CD4-positive, alpha-beta T cell treated with Interleukin-1 beta for 1 hour (primary cell): ENCODE measurements around the gene DAAM1.

Experiments
- DNase-seq, 2 donors: peaks; one replicate each; pipeline ENCODE4 v3.0.0-alpha.2; 2020 to 2022

Gene DAAM1

DNA sequence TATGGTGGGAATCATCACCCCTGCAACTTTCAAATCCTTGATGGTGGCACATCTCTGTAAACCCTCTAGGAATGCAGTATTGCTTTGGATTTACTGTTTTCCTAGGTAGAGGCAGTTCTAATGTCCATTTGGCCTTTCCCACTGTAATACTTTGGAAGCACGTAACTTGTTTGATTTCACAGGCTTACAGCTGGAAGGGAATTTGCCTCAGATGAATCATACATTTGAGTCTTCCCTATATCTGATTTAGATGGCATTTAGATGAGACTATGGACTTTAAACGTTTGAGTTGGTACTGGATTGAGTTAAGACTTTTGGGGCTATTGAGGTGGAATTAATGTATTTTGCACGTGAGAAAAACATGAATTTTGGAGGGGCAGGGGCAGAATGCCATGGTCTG, 35.9 kb downstream of the DAAM1 start:
- no peak for DNase-seq

DNA sequence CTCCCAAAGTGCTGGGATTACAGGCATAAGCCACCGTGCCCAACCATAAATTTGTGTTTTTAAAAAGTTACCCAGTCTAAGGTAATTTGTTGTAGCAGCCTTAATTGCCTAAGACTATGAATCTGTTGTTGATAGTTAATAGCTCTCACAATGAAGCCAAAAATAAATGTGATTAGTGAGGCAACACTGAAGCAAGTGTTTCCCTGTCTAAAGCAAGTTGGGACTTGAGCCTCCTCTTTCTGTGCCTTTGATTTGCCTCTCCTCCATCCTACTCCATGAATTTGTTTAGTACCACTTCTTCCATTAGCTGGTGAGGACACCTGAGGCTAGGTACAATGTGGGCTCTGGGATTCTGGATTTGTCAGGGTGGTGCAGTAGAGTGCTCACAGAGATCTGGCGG, 36.8 kb downstream of the DAAM1 start:
- no peak for DNase-seq

DNA sequence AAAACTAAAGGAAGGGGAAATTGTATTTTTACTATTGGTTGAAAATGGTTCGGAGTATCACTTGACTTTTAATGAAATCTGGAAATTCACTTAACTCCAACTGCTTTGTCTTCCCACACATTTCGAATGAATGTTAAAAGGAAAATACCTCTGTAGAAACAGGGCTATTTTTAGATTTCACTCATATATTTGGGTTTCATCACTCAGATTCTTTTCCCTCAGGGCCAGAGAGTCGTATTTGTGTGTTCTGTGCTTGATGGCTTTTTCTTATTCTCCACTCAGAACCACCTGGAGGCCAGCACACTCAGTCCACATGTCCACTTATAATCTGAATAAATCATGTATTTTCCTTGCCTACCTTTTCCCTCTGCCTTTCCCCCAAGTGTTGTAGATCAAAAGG, 40.0 kb downstream of the DAAM1 start:
- no peak for DNase-seq

DNA sequence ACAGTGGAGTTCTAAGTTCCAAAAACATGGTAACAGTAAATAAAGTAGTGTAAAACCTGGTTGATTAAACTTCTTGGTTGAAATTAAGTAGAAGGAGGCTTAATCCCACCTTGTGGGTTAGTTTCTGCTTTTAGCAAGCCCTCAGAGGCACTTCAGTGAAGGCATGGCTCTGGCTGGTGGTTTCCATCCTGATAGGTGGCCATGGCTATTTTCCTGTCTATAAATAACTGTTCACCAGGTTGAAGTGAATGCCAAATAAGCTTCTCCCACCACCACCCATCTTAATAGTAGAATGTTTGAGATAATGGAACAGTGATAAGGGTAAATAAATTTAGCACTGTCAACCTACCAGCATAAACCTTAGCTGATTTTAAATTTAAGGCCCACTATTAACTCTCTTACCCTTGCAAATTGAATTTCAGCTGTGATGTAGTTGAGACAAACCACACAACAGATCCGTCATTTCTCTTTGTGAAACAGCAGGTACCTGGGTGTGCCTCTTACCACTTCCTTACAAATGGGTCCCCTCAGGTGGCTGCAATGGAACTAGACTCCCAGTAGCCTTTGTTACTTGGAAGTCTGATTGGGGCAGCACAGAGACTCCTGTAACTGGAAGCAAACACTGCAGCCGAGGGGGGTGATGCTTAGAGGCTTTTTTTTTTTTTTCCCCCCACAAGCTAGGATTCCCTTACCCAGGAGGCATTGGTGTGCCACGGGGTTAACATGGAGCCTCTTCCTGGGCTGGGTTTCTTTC, 41.4 kb downstream of the DAAM1 start:
- peak in 1 of 2 donors; percentile 12 for DNase-seq

DNA sequence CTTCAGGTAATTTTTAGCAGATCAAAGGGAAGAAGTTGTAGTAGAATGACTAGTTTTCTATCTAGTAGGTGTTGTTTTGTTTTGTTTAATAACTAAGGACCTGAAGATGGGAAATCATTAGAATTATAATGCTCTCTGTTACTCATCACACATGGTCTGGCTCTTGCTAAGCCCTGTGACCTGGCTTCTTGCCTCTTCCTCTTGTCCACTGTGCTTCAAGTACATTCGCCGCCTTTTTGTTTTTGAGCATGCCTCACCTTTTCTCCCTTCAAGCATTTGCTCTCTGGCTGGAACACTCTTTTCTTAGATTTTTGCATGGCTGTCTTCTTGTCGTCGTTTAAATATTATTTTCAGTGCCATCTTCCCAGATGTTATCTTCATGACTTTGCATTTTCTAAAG, 47.7 kb downstream of the DAAM1 start:
- DNase-seq: no peak

DNA sequence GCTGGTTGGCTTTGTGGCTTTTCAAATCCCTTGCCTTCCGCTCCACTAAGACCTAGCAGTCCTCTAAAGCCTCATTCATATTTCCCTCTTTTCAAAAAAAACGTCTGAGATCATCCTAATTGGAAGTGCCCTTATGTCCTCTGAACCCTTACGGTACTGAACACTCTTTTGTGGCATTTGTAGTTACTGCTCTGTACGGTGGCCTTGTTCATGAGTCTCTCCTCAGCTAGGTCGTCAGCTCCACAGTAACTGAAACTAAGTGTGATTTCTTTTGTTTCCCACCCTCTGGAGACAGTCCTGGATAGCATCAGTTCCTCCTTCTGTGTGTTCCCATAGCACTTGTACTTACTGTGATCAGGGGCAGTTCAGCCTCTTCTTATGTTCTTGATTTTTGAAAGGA, 49.7 kb downstream of the DAAM1 start:
- DNase-seq: no peak

DNA sequence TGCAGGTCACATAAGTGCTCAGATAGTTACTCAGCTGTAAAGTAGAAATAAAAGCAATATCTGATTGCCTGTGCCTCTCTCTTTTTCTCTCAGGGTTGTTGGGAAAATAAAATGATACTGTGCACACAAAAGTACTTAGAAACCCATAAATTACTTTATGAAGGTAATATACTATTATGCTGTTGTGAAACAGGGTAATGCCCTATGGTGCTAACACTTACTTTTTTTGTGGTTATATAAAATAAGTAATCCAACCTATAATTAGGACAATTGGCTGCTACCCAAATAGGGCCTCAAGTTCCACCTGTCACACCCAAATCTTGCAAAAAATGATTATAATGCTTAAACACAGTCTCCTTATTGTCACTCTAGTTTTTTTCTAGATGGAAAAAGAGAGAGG, 50.6 kb downstream of the DAAM1 start:
- DNase-seq: no peak

DNA sequence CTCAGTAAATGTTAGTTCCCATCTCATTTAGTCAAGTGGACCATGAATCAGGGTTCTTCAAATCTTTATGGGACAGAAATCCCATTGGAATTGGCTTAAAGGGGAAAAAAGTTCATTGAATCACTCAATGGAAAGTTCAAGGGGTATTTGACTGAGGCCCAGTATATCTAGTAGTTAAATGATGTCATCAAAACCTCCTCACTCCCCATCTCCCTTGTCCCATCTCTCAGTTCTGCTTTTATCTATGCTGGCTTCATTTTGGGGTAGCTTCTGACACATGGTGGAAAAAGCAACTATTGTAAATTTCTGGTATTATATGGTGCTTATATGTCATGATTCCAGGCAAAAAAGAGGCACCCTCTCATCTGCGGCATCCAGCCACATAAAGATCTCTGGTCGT, 51.9 kb downstream of the DAAM1 start:
- DNase-seq: no peak

DNA sequence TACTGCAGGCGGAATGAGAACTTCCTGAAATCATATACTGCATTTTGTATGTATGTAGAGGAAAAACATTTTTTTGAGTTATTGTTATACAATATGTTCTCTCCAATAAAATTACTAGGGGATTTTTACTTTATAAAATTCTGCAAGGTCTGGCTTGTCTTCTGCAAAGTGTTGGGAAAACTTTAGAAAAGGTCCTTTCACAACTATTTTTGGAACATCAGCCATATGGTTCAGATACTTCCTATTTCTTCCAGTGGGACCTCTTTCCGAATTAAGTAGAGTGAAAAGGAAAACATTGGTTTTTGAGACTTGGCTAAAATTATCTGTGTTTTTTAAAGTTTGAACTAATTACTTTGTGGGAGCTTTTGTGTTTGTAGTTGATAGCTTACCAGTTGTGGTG, 52.7 kb downstream of the DAAM1 start:
- no peak for DNase-seq

DNA sequence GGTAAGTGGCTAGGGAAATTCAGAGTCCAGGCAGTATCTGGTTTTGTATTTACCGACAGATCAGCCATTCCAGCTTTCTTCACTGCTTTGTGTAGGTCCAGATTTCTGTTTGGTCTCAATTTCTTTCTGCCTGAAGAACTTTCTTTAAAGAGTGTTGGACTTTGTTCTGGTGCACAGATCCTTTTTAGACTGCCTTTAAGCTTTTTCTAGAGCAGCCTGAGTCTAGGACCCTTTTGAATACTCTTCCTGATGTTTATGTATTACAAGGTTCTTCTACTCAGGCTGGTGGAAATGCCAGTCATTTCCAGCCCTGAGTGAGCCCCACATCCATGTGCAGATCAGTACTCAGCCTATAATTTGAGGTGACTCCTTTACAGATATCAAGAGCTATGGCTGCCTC, 54.7 kb downstream of the DAAM1 start:
- no peak for DNase-seq

DNA sequence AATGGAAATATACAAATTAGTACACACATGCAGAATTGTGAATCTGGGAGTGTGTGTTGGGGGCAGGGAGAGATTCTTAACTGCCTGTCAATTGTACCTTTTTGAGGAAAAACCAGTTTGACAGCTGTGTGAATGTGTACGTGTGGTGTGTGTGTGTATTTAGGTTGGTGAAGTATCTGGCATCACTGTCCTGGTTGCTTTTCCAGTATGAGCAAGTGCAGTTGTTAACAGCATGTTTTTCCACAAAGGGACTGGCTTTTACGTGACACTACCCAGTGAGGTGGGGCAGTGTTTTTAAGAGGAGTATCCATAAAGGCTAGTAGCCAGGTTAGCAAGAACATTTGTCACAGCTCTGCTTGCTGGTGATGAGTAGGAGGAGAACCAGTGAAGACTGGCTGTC, 56.1 kb downstream of the DAAM1 start:
- no peak for DNase-seq

DNA sequence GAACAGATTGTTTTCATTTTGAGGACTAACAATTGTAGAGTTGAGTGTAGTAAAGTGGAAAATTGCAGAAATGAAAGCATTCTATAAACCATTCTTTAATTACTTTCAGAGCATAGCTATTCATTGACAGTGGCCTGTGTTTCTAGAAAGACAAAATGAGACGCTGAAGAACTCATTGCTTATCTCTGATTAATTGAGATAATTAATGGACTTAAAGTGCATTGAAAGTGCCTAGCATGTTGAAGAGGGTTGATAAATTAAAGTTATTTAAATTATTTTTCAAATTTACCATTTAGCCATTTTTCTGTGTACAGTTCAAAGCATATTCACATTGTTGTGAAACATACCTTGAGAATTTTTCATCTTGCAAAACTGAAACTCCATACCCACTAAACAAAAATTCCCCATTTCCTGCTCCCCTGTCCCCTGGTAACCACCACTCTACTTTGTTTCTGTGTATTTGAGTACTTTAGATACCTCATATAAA, 57.4 kb downstream of the DAAM1 start:
- DNase-seq: no peak

DNA sequence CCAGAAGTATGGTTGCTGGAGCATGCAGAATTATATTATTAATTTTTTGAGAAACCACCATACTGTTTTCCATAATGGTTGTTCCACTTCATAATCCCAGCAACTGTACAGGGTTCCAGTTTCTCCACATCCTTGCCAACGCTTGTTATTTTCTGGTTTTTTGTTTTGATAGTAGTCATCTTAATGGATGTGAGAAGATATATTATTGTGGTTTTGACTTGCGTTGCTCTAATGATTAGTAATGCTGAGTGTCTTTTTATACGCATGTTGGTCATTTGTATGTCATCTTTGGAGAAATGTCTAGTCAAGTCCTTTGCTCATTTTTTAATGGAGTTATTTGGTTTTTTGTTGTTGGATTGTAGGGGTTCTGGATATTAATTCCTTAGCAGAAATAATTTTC, 58.1 kb downstream of the DAAM1 start:
- DNase-seq: no peak

DNA sequence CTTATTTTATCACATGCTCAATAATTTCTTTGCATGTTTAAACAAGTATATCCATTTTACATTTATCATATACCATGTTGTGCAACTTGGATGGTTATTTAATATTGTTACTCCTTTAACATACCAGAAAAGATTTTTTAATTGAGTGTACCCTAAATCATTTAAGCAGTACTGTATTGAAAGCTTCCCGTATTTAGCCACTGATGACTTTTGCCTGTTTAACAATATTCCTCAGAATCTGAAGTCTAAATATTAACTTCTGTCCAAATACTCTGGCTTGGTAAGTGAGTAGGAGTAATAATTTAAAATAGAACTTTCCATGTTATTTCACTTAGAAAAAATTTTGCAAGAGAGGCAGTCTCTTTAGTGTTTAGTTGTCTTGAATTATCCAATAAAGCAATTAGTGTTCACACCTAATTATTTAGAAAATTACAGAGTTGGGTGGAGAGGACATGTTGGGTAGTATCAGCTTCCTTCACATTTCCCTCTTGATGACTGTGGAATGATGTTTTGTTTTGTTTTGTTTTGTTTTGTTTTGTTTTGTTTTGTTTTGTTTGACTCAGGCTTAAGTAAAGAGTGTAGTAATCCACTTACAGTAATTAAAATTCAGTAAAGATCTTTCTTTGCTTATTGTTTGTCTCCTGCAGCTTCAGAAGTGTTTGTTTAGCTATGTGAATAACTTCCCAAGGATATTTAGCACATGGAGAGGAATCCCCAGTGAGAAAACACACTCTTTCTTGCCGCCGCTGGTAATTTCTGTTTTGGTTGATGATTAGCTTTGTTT, 59.5 kb downstream of the DAAM1 start:
- DNase-seq: no peak

DNA sequence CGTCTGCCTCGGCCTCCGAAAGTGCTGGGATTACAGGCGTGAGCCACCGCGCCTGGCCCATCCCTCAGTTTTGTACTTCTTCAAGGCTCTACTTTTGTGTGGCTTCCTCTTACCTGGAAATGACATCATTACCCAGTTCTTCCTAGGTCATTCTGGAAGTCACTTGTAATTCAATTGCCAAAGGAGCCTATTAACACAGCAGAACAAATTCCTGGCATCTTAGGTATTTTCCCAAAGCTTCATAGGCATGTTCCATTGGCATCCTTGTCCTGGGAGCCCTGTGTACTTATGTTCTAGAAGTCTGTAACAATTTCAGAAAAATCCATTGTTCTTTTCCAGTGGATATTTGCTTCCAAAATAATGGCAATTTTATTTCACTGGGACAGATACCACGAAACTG, 60.6 kb downstream of the DAAM1 start:
- DNase-seq: no peak

DNA sequence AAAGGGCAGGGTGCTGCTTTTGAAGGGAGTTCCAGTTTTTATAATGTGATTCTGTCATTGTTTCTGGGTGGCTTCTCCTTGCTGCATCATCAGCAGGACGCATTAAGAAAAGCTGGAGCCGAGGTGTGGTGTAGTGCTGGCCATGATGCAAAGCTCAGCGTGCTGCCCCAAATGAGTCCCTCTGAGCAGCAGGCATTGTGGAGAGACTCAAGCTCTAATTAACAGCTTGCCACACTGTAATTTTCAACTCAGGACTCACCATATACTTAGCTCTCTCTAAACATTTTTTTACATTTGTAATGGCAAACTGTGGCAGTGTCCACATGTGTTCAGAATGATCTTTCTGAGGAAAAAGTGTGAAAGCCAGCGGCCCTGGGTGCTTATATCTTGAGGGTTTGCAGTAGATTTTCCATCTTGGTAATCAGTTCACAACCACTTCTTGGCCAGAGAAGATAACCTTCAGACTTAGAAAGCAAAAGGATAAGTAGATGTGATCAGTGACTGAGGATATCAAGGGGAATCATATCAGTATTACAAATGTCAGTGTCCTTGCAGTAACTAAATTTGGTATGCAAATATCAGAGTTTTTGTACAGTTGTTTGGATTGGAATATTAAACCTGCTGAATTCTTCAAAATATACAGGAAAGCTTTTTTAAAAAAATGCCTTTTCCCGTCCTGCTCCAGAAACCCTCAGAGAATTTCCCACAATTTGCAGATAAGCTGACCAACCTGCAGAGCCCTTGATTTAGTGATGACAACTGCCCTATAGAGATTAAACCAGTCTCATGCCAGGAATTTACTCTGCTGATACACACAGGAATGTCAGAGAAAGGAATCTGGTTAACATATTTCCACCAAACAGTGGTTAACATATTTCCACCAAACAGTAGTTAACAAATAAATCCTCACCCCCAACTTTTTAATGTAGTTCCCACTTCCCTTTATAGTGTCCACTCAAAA, 63.6 kb downstream of the DAAM1 start:
- no peak for DNase-seq

DNA sequence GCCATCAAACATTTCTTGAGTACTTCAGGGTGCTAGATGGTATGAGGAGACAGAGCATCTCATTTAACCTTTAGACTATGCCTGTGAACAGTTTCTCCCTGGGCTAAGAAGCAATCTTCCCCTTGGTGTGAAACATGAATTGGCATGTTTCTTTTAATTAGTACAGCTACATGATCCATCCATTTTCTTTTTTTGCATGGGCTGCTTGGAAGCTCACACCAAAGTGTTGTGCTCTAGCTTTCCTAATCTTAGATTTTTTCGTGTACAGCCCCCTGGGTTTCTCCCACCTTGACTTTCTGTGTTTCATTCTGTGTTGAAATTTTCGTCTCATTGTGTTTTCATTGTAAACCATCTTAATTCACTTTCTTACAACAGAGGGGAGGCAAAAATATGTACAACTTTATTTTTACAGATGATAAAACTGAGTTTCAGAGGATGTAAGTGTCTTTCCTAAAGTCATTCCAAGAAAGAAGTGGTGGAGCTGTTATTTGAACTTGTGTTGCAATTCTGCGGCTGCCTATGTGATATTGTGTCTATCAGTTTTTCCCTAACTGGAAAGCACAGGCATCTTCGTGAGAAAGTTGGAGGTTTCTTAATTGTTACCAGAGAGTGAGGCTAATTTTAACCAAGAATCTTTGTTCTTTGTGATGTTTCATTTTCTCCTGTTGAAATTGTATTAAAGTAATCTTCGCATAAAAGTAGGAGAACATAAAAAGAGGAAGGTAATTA, 64.5 kb downstream of the DAAM1 start:
- no peak for DNase-seq

DNA sequence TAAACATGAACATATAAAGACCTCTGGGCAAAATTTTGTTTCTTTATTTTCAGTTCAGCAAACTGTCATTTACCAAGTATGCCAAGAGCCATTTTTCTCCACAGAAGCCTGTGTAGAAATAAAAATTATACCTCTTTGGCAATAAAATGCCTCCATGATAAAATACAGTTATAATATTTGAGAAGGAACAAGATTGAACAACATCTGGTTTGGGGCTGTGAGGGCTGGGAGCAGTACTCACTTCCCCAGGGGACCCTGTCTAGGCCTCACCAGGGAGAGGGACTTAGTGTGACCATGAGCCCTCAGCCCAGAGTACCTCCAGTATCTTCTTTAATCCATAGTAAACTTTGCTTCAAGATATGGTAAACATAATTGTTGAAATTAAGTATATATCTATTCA, 65.1 kb downstream of the DAAM1 start:
- DNase-seq: no peak

DNA sequence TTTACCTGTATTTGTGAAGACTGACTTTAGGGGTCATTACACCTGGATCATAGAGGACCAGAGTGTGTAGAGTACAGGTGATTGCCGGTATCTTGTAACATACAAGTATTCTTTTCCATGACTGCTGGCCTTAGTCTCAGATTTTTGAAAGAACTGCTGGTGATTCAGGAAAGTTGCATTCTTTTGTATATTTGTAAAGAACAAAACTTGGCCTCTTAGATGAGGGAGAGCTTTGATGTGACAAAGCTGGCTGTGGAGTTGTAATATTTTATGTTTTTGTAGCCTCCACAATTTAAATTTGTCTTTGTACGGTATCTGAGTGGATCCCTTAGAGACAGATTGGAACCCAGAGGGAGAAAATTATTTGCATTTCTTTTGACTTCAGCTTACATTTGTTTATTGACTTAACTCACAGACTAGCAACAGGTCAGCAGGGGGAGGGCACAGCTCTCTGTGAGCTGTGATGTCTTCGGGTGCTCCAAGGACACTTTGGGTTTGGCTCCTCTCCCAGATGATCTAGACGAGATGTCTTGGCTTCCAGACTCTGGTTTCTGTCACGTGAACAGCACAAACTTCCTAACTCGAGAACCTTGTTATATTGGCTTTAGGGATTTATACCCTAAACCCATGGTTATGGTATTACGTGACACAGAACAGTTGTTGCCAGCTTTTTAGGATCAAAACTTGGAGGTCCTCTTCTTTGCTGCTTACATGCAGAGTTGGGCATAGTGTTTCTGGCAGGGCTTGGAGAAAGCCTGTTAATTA, 65.9 kb downstream of the DAAM1 start:
- no peak for DNase-seq

DNA sequence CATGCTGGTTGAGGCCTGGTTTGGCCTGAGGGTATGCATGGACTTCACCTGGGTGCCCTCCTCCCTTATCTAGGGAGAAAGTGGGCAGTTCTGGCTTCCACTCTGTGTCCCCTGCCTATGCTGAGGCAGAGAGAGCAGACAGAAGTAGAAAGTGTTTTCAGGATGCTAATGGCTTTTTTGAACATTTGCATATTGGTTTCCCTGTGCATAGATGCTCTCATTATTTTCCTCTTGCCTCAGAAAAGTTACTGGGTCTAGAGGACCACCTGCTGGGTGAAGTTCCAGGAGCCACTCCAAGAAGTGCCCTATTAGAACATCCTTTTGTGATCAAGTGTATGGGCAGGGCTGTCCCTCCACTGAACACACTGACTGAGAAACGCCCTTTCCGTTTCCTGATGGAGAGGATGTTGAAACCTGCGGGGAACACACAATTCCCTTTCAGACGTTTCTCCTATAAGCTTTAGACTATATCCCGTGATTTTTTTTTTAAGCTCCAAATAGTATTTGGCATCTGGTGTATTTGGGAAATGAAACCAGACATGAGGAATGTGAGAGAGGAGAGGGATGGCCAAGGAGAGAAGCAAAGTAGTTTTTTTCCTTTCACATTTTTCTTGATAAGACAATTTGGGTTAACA, 66.6 kb downstream of the DAAM1 start:
- no peak for DNase-seq

DNA sequence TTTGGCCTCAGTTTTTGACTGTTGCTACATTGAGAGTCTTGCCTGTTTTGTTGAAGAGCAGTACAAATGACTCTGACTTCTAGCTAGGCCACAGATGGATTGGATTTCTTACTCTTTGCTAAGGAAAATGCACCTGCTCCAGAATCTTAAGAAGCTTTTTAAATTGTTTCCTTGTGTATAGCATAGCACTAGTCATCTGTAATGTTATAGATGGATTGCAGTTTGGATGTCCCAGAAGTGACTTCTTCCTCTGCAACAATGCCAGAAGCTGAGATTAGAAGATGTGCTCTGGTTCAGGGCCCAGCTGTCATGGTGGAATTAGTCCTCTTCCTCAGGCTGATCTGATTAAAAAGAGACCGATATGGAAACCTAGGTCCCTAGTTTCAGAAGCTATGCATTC, 67.9 kb downstream of the DAAM1 start:
- no peak for DNase-seq
